GM12878 (cell line): ENCODE measurements around the gene STK11. TPM values are rescaled to one million over a fixed set of nuclear protein-coding genes. Genes with fewer than 3 reads are reported as not detected.

Source experiments
- ATAC-seq: fragments of 200-7000 bp; cut with Tn5 transposase; 3 replicates; pipeline ENCODE4 v1.9.1; 2020; ENCODE audit warnings: mild to moderate bottlenecking, moderate library complexity
- BruUV-seq: library from RNA; stranded (reverse); fragments of 400-500 nt; replicated peaks from 2 replicates; lab custom pipeline; 2021; lab: Mats Ljungman, UMichigan
- CTCF ChIA-PET: fragments of 300-600 bp; sonication (Branson Sonifier 250); formaldehyde crosslinking; extraction: SDS; loops from one replicate; lab custom pipeline; 2021; ENCODE audit warnings: inconsistent platforms; lab: Yijun Ruan, JAX
- POLR2A ChIA-PET: fragments of 350-600 bp; formaldehyde crosslinking; extraction: SDS; loops from one replicate; lab custom pipeline; 2021; ENCODE audit warnings: inconsistent platforms; lab: Charles Lee
- RAD21 ChIA-PET: fragments of 300-600 bp; sonication (Branson Sonifier 250); formaldehyde crosslinking; loops from one replicate; lab custom pipeline; 2023; ENCODE audit warnings: antibody characterized with exemption; ENCODE audit not compliant: unreplicated experiment; lab: Charles Lee
- SMC1A ChIA-PET: fragments of 300-600 bp; sonication (Branson Sonifier 250); formaldehyde crosslinking; loops from one replicate; lab custom pipeline; 2023; ENCODE audit not compliant: unreplicated experiment, uncharacterized antibody; lab: Charles Lee
- DNase-seq: peaks from one replicate; pipeline ENCODE4 v3.0.0-alpha.2; 2011; ENCODE audit warnings: low read depth, low spot score
- FAIRE-seq: peaks from 3 replicates; lab custom pipeline; 2011; peaks lifted over from hg19 to GRCh38; lab: Jason Lieb, UNC
- H2AFZ ChIP-seq: 2 replicates; pipeline ENCODE4 v1.6.0; 2011; ENCODE audit warnings: low read depth, low read length, control low read depth; ENCODE audit not compliant: control insufficient read depth
- H3K27ac ChIP-seq: 2 replicates; pipeline ENCODE4 v1.5.1; 2011; ENCODE audit warnings: control low read depth; ENCODE audit not compliant: control insufficient read depth, insufficient read depth
- H3K27me3 ChIP-seq, 2 experiments: replicated peaks in 1 of 2; 2 replicates each; pipeline versions ENCODE4 v1.6.0 to v1.6.1; 2011; ENCODE audit warnings: low read length in 1 of 2; ENCODE audit not compliant: control insufficient read depth in 2 of 2, insufficient read depth in 2 of 2
- H3K36me3 ChIP-seq, 2 experiments: 2 replicates each; pipeline ENCODE4 v1.5.1; 2011; ENCODE audit warnings: low read length in 1 of 2; ENCODE audit not compliant: control insufficient read depth in 2 of 2, insufficient read depth in 2 of 2
- H3K4me1 ChIP-seq: 2 replicates; pipeline ENCODE4 v1.6.1; 2011; ENCODE audit warnings: mild to moderate bottlenecking, low read length, moderate library complexity, mixed read lengths; ENCODE audit not compliant: control insufficient read depth, insufficient read depth
- H3K4me2 ChIP-seq: 2 replicates; pipeline ENCODE4 v1.6.0; 2011; ENCODE audit warnings: control low read depth; ENCODE audit not compliant: control insufficient read depth, insufficient read depth
- H3K4me3 ChIP-seq: fragments of 200-600 bp; sonication (generic); 2 replicates; pipeline ENCODE4 v1.5.1; 2016
- H3K79me2 ChIP-seq: 2 replicates; pipeline ENCODE4 v1.6.0; 2011; ENCODE audit warnings: low read length; ENCODE audit not compliant: control insufficient read depth, insufficient read depth
- H3K9ac ChIP-seq: 2 replicates; pipeline ENCODE4 v1.8.0; 2011; ENCODE audit warnings: low read length, control low read depth, mixed read lengths; ENCODE audit not compliant: control insufficient read depth, insufficient read depth
- H3K9me3 ChIP-seq: replicated peaks from 3 replicates; pipeline ENCODE4 v1.5.1; 2011; ENCODE audit warnings: mild to moderate bottlenecking, low read length; ENCODE audit not compliant: control insufficient read depth, insufficient read depth
- H4K20me1 ChIP-seq: 2 replicates; pipeline ENCODE4 v1.6.0; 2011; ENCODE audit not compliant: control insufficient read depth, insufficient read depth
- MTA2 ChIP-seq: fragments of 450-650 bp; IDR thresholded peaks from 2 replicates; pipeline ENCODE4 v1.6.1; 2016; ENCODE audit warnings: low read depth, mild to moderate bottlenecking, moderate library complexity
- NR2C1 ChIP-seq: fragments of 450-650 bp; IDR thresholded peaks from 2 replicates; pipeline ENCODE4 v1.6.1; 2017; ENCODE audit warnings: antibody characterized with exemption, mild to moderate bottlenecking, moderate library complexity
- NR2F1 ChIP-seq: fragments of 450-650 bp; conservative IDR thresholded peaks from 2 replicates; pipeline ENCODE4 v1.6.1; 2017; ENCODE audit warnings: mild to moderate bottlenecking
- RELA ChIP-seq: fragments of 450-650 bp; IDR thresholded peaks from 2 replicates; pipeline ENCODE4 v1.8.0; 2014; ENCODE audit warnings: borderline replicate concordance; ENCODE audit not compliant: partially characterized antibody
- TAF1 ChIP-seq: IDR thresholded peaks from 2 replicates; pipeline ENCODE4 v1.6.1; 2011; ENCODE audit warnings: mild to moderate bottlenecking, low read depth, low read length, borderline replicate concordance
- WGBS: methylation state at CpG from one replicate; pipeline ENCODE4 v1.1.6; 2016; ENCODE audit warnings: low lambda C conversion rate; ENCODE audit not compliant: insufficient replicate concordance, insufficient coverage; ENCODE audit errors: missing lambda C conversion rate; 5-methylcytosine and 5-hydroxymethylcytosine counted together
- in situ Hi-C: fragments of 300-500 bp; cut with MboI; formaldehyde crosslinking; loops from 9 replicates; pipeline ENCODE4 v1.14.3; 2018; ENCODE audit warnings: mixed read lengths
- intact Hi-C: fragments of 100-400 bp; cut with micrococcal nuclease; formaldehyde crosslinking; loops from one replicate; pipeline ENCODE4 v1.14.2; 2022; ENCODE audit not compliant: unreplicated experiment
- polyA plus RNA-seq, 11 experiments: library from polyadenylated mRNA; depleted of rRNA in 4 of 11; unstranded in 6 of 11; stranded (reverse) in 5 of 11; fragments of >200 nt; fragmentation: Nextera tagmentation in 4 of 11; fragmentation: Illumina TruSeq in 1 of 11; extraction: Ambion mirVana in 4 of 11; extraction: Trizol in 1 of 11; gene quantifications; 1 replicate in 1 of 11; 2 replicates in 10 of 11; pipeline versions ENCODE4 v1.2.1 to v1.2.3, GENCODE V29; 2011 to 2016; ENCODE audit warnings: inconsistent platforms in 2 of 11, missing spikeins in 2 of 11, low read depth in 1 of 11
- total RNA-seq, 4 experiments: library from RNA; depleted of rRNA in 3 of 4; stranded (reverse); fragments of >200 nt in 3 of 4; fragmentation: Illumina TruSeq in 1 of 4; extraction: Trizol in 1 of 4; gene quantifications; 2 replicates each; pipeline versions ENCODE4 v1.2.1 to v1.2.3, GENCODE V29; 2013 to 2021
- TF ChIP-seq, protein P1 (sequence below): fragments of 450-650 bp; IDR thresholded peaks from 2 replicates; pipeline ENCODE4 v1.6.1; 2016; ENCODE audit warnings: mild to moderate bottlenecking

Gene STK11
- total and polyA plus RNA-seq, 10 of the 15 experiments (the other 5 are each of a cell fraction or from before 2014, with no cell fraction given): 0.33 to 71.0 (median 23.8) TPM

DNA sequence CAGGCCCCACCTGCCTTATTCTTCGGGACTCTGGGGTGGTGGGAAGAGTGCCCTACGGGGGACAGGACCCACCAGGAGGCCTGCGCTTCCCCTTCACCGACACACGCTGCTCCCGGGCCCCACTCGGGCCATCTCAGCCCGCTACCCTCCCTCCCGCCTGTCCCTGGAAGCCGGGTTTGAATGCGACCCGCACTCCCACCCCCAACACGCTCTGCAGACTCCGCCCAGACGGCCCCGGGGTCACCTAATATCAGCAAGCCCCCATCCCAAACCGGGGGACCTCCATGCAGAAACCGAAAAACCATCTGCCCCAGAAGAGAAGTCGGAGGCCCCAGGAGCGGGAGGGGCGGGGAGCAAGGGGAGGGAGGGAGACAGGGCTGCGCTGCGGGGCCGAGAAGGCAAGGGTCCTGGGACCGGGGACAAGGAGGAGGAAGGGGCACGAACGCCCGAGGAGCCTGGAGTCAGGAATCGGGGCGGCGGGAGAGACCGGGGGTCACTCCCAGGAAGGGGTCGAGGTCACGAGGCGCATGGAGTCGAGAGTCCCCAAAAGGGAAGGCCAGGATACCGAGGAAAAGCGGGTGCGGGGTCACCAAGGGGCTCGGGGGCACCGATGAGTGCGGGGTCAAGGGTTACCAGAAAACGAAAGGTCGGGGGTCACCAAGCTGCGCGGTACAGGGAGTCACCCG, 32.3 kb upstream of the STK11 start:
- WGBS: under 1% methylated on average over 42 of the region's 47 CpGs
- Histone ChIP-seq H3K36me3 (peaks cover 0 to 3% of the 10 kb centered on the region in 2 experiments; a peak in 2 of 4 replicates), H4K20me1 (no peaks in the 10 kb centered on the region), H3K4me3 (peak overlapping the region; percentile 95)
- SMC1A ChIA-PET: interaction anchor here (2.0 kb wide), 1 partner anchor 40 kb away, joined by 7 read pairs; no protein-coding TSS in a partner anchor
- no peak for TF ChIP-seq RELA
- peak; percentile 91 for TF ChIP-seq NR2F1
- TF ChIP-seq TAF1: no peak
- peak; percentile 48; the same call in 1 of the 2 replicates for TF ChIP-seq MTA2
- TF ChIP-seq, protein P1, sequence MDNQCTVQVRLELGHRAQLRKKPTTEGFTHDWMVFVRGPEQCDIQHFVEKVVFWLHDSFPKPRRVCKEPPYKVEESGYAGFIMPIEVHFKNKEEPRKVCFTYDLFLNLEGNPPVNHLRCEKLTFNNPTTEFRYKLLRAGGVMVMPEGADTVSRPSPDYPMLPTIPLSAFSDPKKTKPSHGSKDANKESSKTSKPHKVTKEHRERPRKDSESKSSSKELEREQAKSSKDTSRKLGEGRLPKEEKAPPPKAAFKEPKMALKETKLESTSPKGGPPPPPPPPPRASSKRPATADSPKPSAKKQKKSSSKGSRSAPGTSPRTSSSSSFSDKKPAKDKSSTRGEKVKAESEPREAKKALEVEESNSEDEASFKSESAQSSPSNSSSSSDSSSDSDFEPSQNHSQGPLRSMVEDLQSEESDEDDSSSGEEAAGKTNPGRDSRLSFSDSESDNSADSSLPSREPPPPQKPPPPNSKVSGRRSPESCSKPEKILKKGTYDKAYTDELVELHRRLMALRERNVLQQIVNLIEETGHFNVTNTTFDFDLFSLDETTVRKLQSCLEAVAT: peak; percentile 15; the same call in 1 of the 2 replicates
- peak; percentile 92 for TF ChIP-seq NR2C1
- TF ChIP-seq, all 136 proteins: peak for 4
- peaks cover 49% of the 10 kb centered on the region for H3K79me2 ChIP-seq
- H3K9ac ChIP-seq: peak overlapping the region; percentile 96
- POLR2A ChIA-PET: interaction anchor here (0.6 kb wide), 1 partner anchor 91 kb away, joined by 5 read pairs; no protein-coding TSS in a partner anchor
- RAD21 ChIA-PET: no interaction called here
- FAIRE-seq: no peak
- peak overlapping the region; percentile 85 for H3K4me2 ChIP-seq
- CTCF ChIA-PET: interaction anchor here (1.0 kb wide), 1 partner anchor 68 kb away, joined by 3 read pairs; the partner anchor contains the start of gene ATP5F1D
- in situ Hi-C loops: no loop called here
- H2AFZ ChIP-seq: no peak overlapping the region; the same call in 1 of the 2 replicates
- H3K27ac ChIP-seq: peak overlapping the region; percentile 83
- no peak for DNase-seq
- peaks cover 16% of the 10 kb centered on the region for H3K4me1 ChIP-seq
- peak; percentile 10; the same call in 2 of the 3 replicates for ATAC-seq
- intact Hi-C loops: loop anchor here (5.0 kb wide), 1 partner anchor 41 kb away; no protein-coding TSS in a partner anchor
- BruUV-seq: no TSS peak
- no peaks in the 10 kb centered on the region for H3K9me3 ChIP-seq
- H3K27me3 ChIP-seq: no peaks in the 10 kb centered on the region
